K562 (cell line): ENCODE results near the gene CRYBG3.

Experiments used
- ATF3 ChIP-seq, 2 experiments: fragments of 450-650 bp in 1 of 2; sonication (generic) in 1 of 2; formaldehyde crosslinking in 1 of 2; IDR thresholded peaks in 1 of 2; conservative IDR thresholded peaks in 1 of 2; 2 replicates each; pipeline versions ENCODE4 v1.6.1 to v1.8.1; 2016 to 2023; ENCODE audit warnings: mild to moderate bottlenecking in 2 of 2, moderate library complexity in 2 of 2, inconsistent platforms in 1 of 2, missing genetic modification reagents in 1 of 2
- CTCF ChIP-seq, 3 experiments: IDR thresholded peaks in 2 of 3; conservative IDR thresholded peaks in 1 of 3; 2 replicates each; pipeline ENCODE4 v1.5.1; 2011 to 2012; ENCODE audit warnings: low read length in 3 of 3, mild to moderate bottlenecking in 3 of 3, control low read depth in 2 of 3, improper control_type of control experiment in 1 of 3, inconsistent platforms in 1 of 3, low read depth in 1 of 3, mixed read lengths in 1 of 3, moderate library complexity in 1 of 3; ENCODE audit not compliant: insufficient read depth in 2 of 3
- RAD21 ChIP-seq, 2 experiments: fragments of 250-450 bp in 1 of 2; fragments of 450-650 bp in 1 of 2; sonication (Bioruptor Pico) in 1 of 2; formaldehyde crosslinking in 1 of 2; IDR thresholded peaks in 1 of 2; conservative IDR thresholded peaks in 1 of 2; 2 replicates each; pipeline versions ENCODE4 v1.4.0 to v1.8.0; 2020 to 2022; ENCODE audit warnings: mild to moderate bottlenecking in 2 of 2, moderate library complexity in 1 of 2
- RNF2 ChIP-seq: sonication (generic); IDR thresholded peaks from 2 replicates; pipeline ENCODE4 v1.6.1; 2016
- SIN3A ChIP-seq, 2 experiments: fragments of 150-350 bp in 1 of 2; IDR thresholded peaks; 2 replicates each; pipeline ENCODE4 v1.6.1; 2011 to 2016; ENCODE audit warnings: borderline replicate concordance in 2 of 2, low read depth in 2 of 2, low read length in 2 of 2, mild to moderate bottlenecking in 2 of 2, moderate library complexity in 2 of 2; ENCODE audit not compliant: control insufficient read depth in 1 of 2
- ZBTB40 ChIP-seq, 2 experiments: fragments of 450-650 bp in 1 of 2; sonication (generic) in 1 of 2; formaldehyde crosslinking in 1 of 2; IDR thresholded peaks; 2 replicates each; pipeline versions ENCODE4 v1.7.1 to v1.9.0; 2016 to 2022; ENCODE audit warnings: inconsistent platforms in 1 of 2, mild to moderate bottlenecking in 1 of 2, missing genetic modification reagents in 1 of 2

- no peak for TF ChIP-seq RNF2
- TF ChIP-seq RAD21 (CRISPR knock-in tag; conservative IDR thresholded peaks at IDR 0.05 in 1 of 2, IDR thresholded peaks at IDR 0.05 in 1 of 2) = no peak
- no peak for TF ChIP-seq ZBTB40 (IDR thresholded peaks at IDR 0.05)
- no peak for TF ChIP-seq ZBTB40 (CRISPR knock-in tag; IDR thresholded peaks at IDR 0.05)
- TF ChIP-seq SIN3A (IDR thresholded peaks at IDR 0.05; ENCODE audit: borderline replicate concordance in 2 of 2, control insufficient read depth in 1 of 2, low read depth in 2 of 2, low read length in 2 of 2) = peak; percentile 47 to 89; a peak in 2 of 4 replicates
- TF ChIP-seq ATF3 (IDR thresholded peaks at IDR 0.05) = no peak
- TF ChIP-seq ATF3 (CRISPR knock-in tag; conservative IDR thresholded peaks at IDR 0.05) = no peak
- no peak for TF ChIP-seq CTCF (IDR thresholded peaks at IDR 0.05 in 2 of 3, conservative IDR thresholded peaks at IDR 0.05 in 1 of 3; ENCODE audit: insufficient read depth in 2 of 3, low read depth in 1 of 3, low read length in 3 of 3)
Observed at GRCh38 chr3:97971679-97972567, 150.1 kb downstream of the CRYBG3 start, which contains the start of gene RIOX2.
